GM19397 (cell line): ENCODE measurements around the gene PLA2G3.
"Not testable (repeated sequence)": the region's sequence is repeated elsewhere in the genome, so short reads cannot be mapped to it uniquely, and the experiment has no call there.

Experiments used
- ATAC-seq: cut with Tn5 transposase; IDR thresholded peaks from one replicate; pipeline ENCODE4 v1.9.1; 2021; ENCODE audit warnings: mild to moderate bottlenecking, moderate library complexity; ENCODE audit not compliant: unreplicated experiment

PLA2G3 gene

DNA sequence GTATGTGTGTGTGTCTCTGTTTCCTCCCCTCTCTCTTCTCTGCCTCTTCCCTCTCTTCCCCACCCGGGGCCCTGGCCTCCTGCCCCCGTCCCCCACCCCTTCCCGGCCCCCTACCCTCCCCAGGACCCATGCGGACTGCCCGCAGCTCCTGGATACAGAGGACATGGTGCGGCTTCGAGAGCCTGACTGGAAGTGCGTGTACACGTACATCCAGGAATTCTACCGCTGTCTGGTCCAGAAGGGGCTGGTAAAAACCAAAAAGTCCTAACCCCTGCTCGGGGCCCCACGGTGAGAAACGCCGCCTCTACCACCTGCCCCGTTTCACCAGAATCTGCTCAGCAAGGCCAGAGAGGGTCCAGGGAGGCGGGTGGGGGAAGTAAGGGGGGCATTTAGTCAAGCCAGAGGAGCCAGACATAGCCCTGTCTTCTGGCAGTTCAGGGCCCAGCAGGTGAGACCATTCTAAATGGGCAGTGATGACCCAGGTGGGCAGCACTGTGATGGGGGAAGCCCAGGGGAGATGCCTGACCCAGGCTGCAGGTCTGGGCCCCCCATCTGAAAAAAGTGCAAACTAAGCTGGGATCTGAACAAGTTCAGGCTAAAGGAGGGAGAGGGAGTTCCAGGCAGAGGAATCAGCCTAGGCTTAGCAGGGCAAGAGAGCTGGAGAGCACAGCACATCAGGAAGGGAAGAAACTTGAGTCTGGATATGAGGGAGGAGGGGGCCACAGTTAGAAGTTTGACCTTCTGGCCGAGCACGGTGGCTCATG lies 39.4 kb downstream of the PLA2G3 start:
- no peak for ATAC-seq

DNA sequence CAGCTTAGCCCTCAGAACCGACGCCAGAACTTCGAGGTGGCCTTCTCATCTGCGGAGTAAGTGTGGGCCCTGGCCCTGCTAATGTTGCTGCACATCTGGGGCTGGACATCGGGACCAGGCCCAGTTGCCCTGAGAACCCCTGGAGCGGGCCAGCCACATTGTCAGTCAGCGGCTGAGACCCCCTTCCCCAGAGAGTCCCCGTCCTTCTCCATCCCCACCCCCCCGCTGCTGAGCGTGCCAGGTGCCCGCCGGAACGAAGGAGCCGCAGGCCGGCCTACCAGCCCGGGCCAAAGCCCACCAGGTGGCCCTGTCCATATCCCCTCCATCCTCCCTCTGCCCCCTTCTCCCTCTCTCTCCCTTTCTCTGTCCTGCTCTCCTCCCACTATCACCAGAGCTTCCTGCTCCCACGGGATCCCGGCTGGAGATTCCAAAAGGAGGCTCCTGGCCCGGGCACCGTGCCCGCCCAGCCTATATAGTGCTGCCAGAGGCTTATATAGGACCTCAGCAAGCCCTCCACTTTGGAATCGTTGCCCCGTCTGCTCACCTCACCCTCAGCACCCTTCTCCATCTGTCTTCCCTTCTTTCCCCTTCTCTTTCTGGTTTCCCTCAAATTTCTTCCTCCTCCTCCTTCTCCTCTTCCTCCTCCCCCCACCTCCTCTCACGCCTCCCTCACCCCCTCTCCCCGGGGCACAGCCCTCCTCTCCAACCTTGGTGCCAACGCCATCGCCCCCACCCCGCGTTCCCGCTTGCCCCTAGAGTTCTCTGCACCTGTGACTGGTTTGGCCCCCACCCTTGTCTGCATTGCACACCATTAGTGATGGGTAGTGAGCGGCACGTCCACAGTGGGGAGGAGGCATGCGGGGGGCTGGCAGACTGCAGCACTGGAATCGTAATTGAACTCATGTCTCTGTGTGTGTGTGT lies 40.2 kb downstream of the PLA2G3 start:
- ATAC-seq, result no peak

DNA sequence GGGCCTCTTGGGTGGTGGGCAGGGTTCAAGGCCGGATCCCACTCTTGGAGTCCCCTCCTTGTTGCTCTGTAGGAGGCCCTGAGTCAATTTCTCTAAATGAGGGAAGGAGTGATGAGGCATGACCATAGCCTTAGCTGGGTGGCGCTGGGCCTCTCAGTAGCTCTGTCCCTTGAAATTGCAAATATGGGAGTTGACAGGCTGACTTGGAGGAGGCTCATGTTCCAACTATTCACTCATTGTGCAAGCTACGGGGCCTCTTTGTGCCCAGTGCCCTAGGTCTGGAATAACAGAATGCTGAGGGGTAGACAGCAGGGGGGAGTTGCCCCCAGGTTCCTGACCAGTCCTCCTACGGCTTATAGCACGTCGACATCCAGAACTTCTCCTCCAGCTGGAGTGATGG lies 40.9 kb downstream of the PLA2G3 start:
- ATAC-seq, result no peak

DNA sequence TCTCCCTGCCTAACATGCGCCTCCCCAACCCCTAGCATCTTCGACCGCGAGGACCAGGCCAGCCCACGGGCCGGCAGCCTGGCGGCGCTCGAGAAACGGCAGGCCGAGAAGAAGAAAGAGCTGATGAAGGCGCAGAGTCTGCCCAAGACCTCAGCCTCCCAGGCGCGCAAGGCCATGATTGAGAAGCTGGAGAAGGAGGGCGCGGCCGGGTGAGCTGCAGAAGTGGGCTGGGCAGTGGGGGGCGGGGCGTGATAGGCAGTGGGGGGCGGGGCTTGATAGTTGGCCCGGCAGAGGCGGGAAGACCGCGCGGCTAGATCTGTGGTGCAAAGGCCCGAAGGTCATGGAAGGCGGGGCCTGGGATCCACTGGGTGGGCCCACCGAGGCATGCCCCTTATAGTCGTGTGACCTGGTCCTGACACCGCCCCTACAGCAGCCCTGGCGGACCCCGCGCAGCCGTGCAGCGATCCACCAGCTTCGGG lies 41.6 kb downstream of the PLA2G3 start:
- no peak for ATAC-seq

DNA sequence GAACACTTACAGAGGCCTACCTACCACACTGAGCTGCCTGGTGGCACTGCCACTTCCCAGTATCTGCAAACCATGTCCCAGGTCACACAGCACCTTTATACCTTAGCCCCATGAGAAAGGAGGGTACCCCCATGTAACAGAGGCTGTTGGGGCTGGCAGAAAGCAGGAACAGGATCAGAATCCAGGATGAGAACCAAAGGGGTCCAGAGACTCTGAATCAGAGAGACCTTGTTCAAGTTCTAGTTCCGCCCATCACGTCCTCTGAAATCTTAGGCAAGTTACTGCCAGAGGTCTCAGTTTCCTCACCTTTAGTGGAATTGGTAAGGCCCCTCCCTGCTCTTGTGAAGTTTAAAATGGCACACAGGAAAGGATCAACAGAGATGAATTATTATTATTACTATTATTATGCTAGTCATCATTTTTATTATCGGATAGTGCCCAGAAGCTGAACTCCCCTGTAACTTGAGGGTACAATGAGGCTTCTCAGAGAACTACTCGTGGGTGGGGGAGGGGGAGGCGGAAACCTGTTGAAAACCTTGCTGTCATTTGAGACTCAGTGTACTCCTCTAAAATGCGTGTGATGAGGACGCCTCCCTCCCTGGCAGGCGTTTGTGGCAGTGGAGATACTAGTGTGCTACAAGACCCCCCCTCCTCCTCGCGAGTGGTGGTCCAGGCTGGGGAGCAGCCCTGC lies 42.2 kb downstream of the PLA2G3 start:
- ATAC-seq, result no peak

DNA sequence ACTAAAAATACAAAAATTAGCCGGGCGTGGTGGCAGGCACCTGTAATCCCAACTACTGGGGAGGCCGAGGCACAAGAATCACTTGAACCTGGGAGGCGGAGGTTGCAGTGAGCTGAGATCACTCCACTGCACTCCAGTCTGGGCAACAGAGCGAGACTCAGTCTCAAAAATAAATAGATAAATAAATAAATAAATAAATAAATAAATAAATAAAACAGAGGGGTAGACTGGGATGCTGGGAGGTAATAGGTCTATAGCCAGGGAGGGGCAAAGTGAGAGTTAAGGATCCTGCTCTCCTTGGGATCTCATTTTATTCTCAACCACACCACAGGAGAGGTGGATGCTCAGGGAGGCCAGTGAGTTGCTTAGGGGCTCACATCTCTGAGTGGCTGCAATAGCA lies 42.8 kb downstream of the PLA2G3 start:
- ATAC-seq, result not testable (repeated sequence)

DNA sequence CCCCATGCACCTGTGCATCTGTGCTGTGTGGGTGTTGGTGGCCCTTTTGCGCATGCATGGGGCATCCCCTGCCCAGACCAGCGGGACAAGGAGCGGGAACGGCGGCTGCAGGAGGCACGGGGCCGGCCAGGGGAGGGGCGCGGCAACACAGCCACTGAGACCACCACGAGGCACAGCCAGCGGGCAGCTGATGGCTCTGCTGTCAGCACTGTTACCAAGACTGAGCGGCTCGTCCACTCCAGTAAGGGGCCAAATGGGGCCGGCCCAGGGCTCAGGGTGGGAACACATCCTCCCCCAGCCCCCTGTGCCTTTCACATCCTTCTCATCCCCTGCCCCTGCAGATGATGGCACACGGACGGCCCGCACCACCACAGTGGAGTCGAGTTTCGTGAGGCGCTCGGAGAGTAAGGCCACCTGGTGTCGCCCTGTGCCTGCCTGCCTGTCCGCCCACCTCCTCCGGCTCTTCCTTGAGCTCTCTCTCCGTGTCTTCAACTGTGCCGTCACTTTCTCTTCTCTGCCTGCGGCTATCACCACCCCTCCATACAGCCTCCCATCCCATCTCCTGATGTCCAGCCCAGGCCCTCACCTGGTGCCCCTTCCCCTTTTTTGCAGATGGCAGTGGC lies 43.5 kb downstream of the PLA2G3 start:
- no peak for ATAC-seq

DNA sequence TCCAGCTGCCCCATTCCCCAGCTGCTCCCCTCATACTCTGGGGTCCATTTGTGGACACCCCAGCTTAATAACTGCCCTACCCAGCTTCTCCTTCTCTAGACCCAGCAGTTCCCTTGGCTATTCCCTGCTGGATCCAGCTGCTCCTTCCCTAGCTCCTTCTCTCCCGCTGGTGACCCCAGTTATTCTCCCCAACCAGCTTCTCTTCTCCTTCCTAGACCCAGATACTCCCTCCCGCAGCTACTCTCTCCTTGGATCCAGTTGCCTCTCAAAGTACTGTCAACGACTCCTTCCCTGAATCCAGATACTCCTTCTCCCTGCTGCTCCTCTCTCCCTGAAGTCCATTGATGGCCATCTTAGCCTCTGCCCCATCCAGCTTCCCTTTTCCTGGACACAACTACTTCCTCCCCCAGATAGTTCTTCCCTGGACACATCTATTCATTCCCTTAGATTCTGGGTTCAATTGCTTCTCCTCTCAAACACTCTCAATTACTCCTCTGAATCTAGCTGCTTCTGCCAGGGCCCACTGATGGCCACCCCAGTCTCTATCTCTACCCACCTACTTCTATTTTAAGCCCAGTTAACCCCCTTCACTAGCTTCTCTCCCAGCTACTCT lies 44.6 kb downstream of the PLA2G3 start:
- ATAC-seq, result no peak

DNA sequence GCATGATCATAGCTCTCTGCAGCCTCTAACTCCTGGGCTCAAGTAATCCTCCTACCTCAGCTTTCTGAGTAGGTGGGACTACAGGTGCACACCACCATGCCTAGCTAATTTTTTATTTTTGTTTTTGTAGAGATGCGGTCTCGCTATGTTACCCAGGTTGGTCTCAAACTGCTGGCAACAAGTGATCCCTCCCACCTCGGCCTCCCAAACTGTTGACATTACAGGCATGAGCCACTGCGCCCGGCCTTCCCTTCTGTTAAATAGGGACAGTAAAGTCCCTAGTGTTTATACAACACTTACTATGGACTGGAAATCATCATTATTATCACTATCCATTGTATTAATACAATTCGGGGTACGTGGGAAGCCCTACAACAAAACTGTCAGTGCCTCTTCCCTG lies 45.6 kb downstream of the PLA2G3 start:
- ATAC-seq, result no peak

DNA sequence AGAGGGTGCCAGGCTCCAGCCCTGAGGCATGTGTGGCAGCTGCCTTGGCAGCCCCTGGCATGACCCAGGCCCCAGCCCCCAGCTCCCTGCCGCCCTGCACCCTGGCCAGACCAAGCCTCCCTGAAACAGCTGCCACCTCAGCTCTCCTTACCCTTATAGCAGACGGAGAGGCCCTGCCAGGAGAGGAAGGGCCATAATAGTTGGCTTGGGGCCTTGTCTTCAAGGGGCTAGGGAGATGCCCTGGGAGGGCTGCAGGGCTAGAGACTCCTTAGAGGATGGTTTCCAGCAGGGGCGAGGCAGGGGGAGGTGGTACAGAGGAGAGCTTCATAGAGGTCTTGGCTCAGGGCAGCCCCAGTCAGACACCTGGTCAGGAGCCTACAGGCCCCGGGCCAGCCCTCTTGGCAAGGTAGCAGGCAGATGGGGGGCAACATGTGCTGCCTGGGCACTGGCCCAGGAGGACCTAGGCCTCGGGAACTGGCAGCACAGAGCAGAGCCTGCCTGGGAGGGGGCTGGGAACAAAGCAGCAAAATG lies 46.2 kb downstream of the PLA2G3 start:
- ATAC-seq, result no peak

DNA sequence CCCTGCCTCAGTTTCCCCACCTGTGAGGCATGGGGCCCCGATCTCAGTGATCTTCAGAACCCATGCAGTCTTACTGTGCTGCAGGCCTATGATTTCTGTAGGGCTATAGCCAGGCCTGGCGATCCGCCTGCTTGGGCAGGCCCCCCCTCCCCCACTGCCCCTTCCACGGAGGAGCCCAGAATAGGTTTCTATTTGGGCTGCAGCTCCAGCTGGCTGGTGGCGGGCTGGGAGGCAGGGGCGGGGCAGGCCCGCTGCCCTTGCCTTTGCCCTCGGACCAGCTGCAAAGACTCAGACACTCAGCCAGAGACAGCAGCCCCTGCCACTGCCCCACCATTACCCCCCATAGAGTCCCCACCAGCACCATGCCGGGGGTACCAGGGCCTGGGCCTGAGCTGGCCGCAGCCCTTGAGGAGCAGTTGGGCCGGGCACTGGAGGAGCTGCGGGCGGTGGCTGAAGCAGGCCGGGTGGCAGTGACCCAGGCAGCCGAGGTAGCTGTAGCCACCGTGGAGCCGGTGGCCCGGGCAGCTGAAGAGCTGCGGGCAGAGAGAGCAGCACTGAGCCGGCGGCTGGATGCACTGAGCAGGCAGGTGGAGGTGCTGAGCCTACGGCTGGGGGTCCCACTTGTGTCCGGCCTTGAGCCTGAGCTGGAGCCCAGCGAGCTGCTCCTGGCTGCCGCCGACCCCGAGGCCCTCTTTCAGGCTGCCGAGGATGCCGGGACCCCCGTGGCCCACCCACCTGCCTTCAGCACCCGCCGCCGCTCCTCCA lies 47.0 kb downstream of the PLA2G3 start:
- ATAC-seq, result no peak

DNA sequence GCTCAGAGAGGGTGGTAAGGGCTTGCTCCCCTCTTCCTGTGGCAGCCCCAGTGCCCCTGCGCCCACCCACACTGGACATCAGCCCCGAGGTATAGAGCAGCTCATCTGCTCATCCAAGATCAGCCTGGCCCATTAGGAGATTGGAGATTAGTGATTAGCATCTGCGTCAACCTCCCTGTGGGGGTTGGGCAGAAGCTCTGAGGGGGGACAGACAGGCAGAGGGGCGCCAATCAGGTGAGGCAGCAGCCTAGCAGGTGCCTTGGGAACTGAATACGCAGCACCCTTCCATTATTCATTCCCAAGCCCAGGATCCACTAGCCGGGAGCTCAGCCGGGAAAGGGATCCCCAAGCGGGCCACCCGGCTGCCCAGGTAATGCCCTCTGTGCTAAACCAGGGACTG lies 48.1 kb downstream of the PLA2G3 start:
- no peak for ATAC-seq

DNA sequence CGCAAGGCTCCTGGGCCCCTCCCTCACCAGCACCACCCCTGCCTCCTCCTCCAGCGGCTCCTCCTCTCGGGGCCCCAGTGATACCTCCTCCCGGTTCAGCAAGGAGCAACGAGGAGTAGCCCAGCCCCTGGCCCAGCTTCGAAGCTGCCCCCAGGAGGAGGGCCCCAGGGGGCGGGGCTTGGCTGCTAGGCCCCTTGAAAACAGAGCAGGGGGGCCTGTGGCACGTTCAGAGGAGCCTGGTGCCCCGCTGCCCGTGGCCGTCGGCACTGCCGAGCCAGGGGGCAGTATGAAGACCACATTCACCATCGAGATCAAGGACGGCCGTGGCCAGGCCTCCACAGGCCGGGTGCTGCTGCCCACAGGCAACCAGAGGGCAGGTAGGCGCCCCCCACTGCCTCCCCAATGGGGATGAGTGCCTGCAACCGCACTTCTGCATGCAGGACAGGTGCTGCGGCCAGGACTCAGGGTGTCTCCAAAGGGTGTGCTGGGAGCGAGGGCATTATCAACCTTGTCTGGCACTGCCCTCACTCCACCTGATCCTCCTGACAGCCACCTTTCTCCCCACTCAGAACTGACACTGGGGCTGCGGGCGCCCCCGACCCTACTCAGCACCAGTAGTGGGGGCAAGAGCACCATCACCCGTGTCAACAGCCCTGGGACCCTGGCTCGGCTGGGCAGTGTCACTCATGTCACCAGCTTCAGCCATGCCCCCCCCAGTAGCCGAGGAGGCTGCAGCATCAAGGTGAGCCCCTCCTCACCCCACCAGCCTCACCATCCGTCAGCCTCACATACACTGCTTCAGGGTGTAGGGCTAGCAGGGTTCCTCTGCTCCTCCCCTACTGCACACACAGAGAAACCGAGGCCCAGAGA lies 49.0 kb downstream of the PLA2G3 start:
- no peak for ATAC-seq

DNA sequence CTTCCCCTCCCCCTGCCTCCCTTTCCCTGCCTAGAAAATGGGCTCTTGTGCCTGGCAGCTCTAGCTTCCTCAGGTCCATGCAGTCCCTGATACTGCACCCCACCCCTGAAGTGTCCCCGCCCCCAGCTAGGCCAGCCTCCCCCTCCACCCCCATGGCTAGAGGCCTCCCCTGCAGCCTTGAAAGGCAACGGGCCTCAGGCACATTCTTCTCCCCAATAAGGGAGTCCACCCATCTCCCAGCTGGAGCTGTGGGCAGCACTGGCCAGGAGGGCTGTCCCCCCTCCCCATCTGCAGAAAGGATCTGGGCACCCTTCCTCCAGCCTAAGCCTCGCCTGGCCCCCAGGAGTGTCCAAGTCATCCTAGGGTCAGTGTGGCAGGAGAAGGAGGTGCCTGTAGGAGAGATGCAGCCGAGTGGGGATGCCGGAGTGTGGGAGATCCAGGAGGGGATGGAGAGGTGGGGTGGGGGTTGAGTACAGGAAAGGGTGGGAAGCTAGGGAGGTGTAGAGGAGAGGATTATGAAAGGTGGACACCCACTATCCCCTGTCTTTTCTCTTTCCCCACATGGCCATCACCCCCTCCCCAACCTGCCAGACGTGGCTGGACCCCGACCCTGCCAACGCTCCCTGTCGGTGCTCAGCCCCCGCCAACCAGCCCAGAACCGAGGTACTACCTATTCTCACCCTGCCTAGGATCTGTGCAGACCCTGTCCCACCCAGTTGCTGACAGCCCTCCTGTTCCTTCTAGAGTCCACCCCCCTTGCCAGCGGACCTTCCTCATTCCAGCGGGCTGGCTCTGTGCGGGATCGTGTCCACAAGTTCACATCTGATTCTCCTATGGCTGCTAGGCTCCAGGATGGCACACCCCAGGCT lies 49.9 kb downstream of the PLA2G3 start:
- ATAC-seq, result no peak

DNA sequence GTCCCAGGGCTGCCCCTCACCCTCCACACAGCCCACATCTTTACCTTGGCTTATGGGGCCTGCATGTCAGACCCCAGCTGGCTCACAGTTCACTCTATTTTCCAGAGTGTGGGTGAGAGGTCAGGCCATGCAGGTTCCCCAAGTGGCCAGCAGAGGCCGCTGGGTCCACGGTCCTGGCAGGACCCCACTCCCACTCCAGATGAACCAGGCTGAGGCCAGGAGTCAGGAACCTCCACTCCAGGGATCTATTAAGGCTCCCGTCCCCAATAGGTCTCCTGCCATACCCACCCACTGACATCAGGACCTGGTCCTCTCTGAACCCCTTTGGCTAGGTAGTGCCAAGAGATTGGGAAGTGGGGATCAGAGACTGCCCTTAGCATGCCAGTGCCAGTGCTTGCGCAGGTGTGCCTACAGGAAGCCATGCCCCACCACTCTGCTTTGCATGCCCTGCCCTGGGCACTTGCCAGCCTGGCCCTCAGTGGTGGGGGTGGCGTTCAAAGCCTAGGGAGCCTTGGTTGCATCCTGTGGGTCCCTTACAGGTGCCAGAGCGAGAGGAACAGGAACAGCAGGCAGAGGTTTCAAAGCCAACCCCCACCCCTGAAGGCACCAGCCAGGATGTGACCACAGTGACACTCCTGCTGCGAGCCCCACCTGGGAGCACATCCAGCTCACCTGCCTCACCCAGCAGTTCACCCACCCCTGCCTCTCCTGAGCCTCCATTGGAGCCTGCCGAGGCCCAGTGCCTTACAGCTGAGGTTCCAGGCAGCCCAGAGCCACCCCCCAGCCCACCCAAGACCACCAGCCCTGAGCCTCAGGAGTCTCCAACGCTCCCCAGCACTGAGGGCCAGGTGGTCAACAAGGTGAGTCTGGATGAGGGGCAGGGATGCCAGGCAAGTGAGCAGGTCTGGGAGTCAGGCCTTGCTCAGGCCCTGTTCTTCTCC lies 50.9 kb downstream of the PLA2G3 start:
- ATAC-seq, result no peak

DNA sequence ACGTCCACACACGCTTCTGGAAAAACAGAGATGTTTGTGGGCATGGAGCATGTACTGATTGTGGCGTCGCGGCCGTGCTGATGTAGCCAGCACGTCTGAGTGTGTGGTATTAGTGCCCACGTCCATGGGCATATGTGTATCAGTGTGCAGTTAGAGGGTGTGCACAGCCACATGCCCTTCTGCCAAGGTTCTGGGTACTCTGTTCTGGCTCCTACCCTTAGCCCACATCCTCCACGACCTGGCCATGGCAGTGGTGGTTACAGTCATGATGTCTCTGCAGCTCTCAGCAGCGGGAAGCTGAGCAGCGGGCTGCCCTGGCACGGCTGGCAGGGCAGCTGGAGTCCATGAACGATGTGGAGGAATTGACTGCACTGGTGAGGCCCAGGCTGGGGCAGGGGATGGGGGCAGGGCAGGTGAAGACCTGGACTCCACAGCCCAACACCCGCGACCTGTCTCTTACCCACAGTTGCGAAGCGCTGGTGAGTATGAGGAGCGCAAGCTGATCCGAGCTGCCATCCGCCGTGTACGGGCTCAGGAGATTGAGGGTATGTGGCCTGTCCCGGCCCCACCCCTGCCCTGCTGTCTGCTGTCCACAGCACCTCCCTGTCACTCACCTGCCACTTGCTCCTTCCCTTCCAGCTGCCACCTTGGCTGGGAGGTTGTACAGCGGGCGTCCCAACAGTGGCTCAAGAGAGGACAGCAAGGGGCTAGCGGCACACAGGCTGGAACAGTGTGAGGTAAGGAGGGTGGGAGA lies 51.9 kb downstream of the PLA2G3 start:
- no peak for ATAC-seq
